H9 (cell line): ENCODE measurements around the gene FSIP1. TPM values are rescaled to one million over a fixed set of nuclear protein-coding genes. Genes with fewer than 3 reads are reported as not detected.

Source experiments
- DNase-seq: peaks from one replicate; pipeline ENCODE4 v3.0.0-alpha.2; 2017
- H2AFZ ChIP-seq: one replicate; pipeline ENCODE4 v1.6.1; 2013; ENCODE audit warnings: mild to moderate bottlenecking, low read length, control low read depth, moderate library complexity
- H2AK5ac ChIP-seq: 2 replicates; pipeline ENCODE4 v1.6.1; 2013; ENCODE audit warnings: low read length, control low read depth, mixed read lengths; ENCODE audit not compliant: insufficient read length
- H2BK120ac ChIP-seq: one replicate; pipeline ENCODE4 v1.6.1; 2013; ENCODE audit warnings: low read depth, mild to moderate bottlenecking, low read length, control low read depth, inconsistent platforms; ENCODE audit not compliant: poor library complexity, severe bottlenecking
- H2BK12ac ChIP-seq: 2 replicates; pipeline ENCODE4 v1.6.1; 2013; ENCODE audit warnings: low read length, control low read depth, mixed read lengths, low read depth; ENCODE audit not compliant: insufficient read length
- H2BK15ac ChIP-seq: 2 replicates; pipeline ENCODE4 v1.6.1; 2013; ENCODE audit warnings: low read depth, low read length, control low read depth
- H2BK20ac ChIP-seq: one replicate; pipeline ENCODE4 v1.6.1; 2013; ENCODE audit warnings: low read depth, mild to moderate bottlenecking, low read length, control low read depth, inconsistent platforms; ENCODE audit not compliant: poor library complexity, severe bottlenecking
- H2BK5ac ChIP-seq: 2 replicates; pipeline ENCODE4 v1.6.1; 2013; ENCODE audit warnings: low read length, control low read depth, mixed read lengths; ENCODE audit not compliant: insufficient read length
- H3K14ac ChIP-seq: 2 replicates; pipeline ENCODE4 v1.6.1; 2013; ENCODE audit warnings: low read length, control low read depth; ENCODE audit not compliant: insufficient read depth
- H3K18ac ChIP-seq: 2 replicates; pipeline ENCODE4 v1.6.1; 2013; ENCODE audit warnings: low read depth, mild to moderate bottlenecking, mixed read lengths, low read length, control low read depth; ENCODE audit not compliant: insufficient read length
- H3K23ac ChIP-seq: 2 replicates; pipeline ENCODE4 v1.6.1; 2013; ENCODE audit warnings: low read length, control low read depth, mixed read lengths, low read depth; ENCODE audit not compliant: insufficient read length
- H3K23me2 ChIP-seq: 2 replicates; pipeline ENCODE4 v1.6.1; 2013; ENCODE audit warnings: low read depth, mild to moderate bottlenecking, mixed read lengths, low read length, control low read depth; ENCODE audit not compliant: insufficient read length, poor library complexity, severe bottlenecking
- H3K27ac ChIP-seq: 2 replicates; pipeline ENCODE4 v1.5.1; 2013; ENCODE audit warnings: low read length, control low read depth, mixed read lengths, low read depth; ENCODE audit not compliant: insufficient read length
- H3K27me3 ChIP-seq: 2 replicates; pipeline ENCODE4 v1.6.1; 2013; ENCODE audit warnings: low read length, control low read depth, inconsistent platforms; ENCODE audit not compliant: insufficient read depth
- H3K4ac ChIP-seq: 2 replicates; pipeline ENCODE4 v1.6.1; 2013; ENCODE audit warnings: low read depth, mild to moderate bottlenecking, control low read depth, inconsistent platforms, low read length, moderate library complexity
- H3K4me1 ChIP-seq: 2 replicates; pipeline ENCODE4 v1.6.1; 2013; ENCODE audit warnings: low read length, control low read depth, inconsistent platforms; ENCODE audit not compliant: insufficient read depth
- H3K4me2 ChIP-seq: 2 replicates; pipeline ENCODE4 v1.6.1; 2013; ENCODE audit warnings: low read length, control low read depth, mixed read lengths; ENCODE audit not compliant: insufficient read length, insufficient read depth
- H3K56ac ChIP-seq: 2 replicates; pipeline ENCODE4 v1.6.1; 2013; ENCODE audit warnings: low read depth, mild to moderate bottlenecking, mixed read lengths, low read length, control low read depth; ENCODE audit not compliant: insufficient read length
- H3K79me1 ChIP-seq: 2 replicates; pipeline ENCODE4 v1.6.1; 2013; ENCODE audit warnings: low read depth, mild to moderate bottlenecking, moderate library complexity, low read length, control low read depth, inconsistent platforms; ENCODE audit not compliant: insufficient read depth, poor library complexity, severe bottlenecking
- H3K79me2 ChIP-seq: 2 replicates; pipeline ENCODE4 v1.6.1; 2013; ENCODE audit warnings: low read length, control low read depth, inconsistent platforms; ENCODE audit not compliant: insufficient read depth
- H3K9ac ChIP-seq: 2 replicates; pipeline ENCODE4 v1.6.1; 2013; ENCODE audit warnings: low read length, control low read depth, mixed read lengths; ENCODE audit not compliant: insufficient read length; ENCODE audit errors: extremely low read depth
- H3K9me3 ChIP-seq: one replicate; pipeline ENCODE4 v1.6.1; 2013; ENCODE audit warnings: low read depth, low read length, inconsistent platforms; ENCODE audit not compliant: control insufficient read depth
- H3T11ph ChIP-seq: one replicate; pipeline ENCODE4 v1.6.1; 2013; ENCODE audit warnings: mild to moderate bottlenecking, low read length, control low read depth, inconsistent platforms
- H4K20me1 ChIP-seq: one replicate; pipeline ENCODE4 v1.6.1; 2013; ENCODE audit not compliant: control insufficient read depth, insufficient read length, insufficient read depth
- H4K5ac ChIP-seq: 2 replicates; pipeline ENCODE4 v1.6.1; 2013; ENCODE audit warnings: low read depth, mild to moderate bottlenecking, mixed read lengths, low read length, control low read depth; ENCODE audit not compliant: insufficient read length
- H4K8ac ChIP-seq: replicated peaks from 2 replicates; pipeline ENCODE4 v1.6.1; 2013; ENCODE audit warnings: low read length, control low read depth, mixed read lengths, low read depth; ENCODE audit not compliant: insufficient read length
- H4K91ac ChIP-seq: 2 replicates; pipeline ENCODE4 v1.6.1; 2013; ENCODE audit warnings: low read depth, mild to moderate bottlenecking, moderate library complexity, mixed read lengths, low read length, control low read depth; ENCODE audit not compliant: insufficient read length
- H3K27ac Mint-ChIP-seq, 3 experiments: 2 replicates in 2 of 3; 3 replicates in 1 of 3; pipeline ENCODE4 v1.8.0; 2020 to 2021; ENCODE audit warnings: mixed read lengths in 3 of 3, mild to moderate bottlenecking in 1 of 3, moderate library complexity in 1 of 3
- H3K27me3 Mint-ChIP-seq: 2 replicates; pipeline ENCODE4 v1.8.0; 2021; ENCODE audit warnings: low read depth, mild to moderate bottlenecking, moderate library complexity, mixed read lengths
- H3K36me3 Mint-ChIP-seq, 3 experiments: 2 replicates in 2 of 3; 3 replicates in 1 of 3; pipeline ENCODE4 v1.8.0; 2020 to 2021; ENCODE audit warnings: low read depth in 3 of 3, mixed read lengths in 3 of 3; ENCODE audit not compliant: insufficient read depth in 1 of 3
- H3K4me1 Mint-ChIP-seq, 2 experiments: 2 replicates each; pipeline ENCODE4 v1.8.0; 2020; ENCODE audit warnings: mixed read lengths in 2 of 2
- H3K4me3 Mint-ChIP-seq, 2 experiments: 2 replicates in 1 of 2; 3 replicates in 1 of 2; pipeline ENCODE4 v1.8.0; 2020 to 2021; ENCODE audit warnings: mild to moderate bottlenecking in 2 of 2, mixed read lengths in 2 of 2, moderate library complexity in 1 of 2
- H3K9me3 Mint-ChIP-seq, 2 experiments: 2 replicates in 1 of 2; 3 replicates in 1 of 2; pipeline ENCODE4 v1.8.0; 2020; ENCODE audit warnings: mild to moderate bottlenecking in 2 of 2, mixed read lengths in 2 of 2, moderate library complexity in 1 of 2
- CTCF ChIP-seq: fragments of 200-600 bp; sonication (generic); conservative IDR thresholded peaks from 3 replicates; pipeline ENCODE4 v1.8.0; 2021; ENCODE audit warnings: antibody characterized with exemption, mild to moderate bottlenecking
- WGBS: extraction: QIAGEN DNeasy Blood & Tissue Kit; methylation state at CpG from one replicate; pipeline ENCODE4 v1.1.7; 2013; ENCODE audit warnings: missing lambda C conversion rate, low lambda C conversion rate, mixed read lengths; ENCODE audit not compliant: insufficient read length; ENCODE audit errors: extremely low coverage; 5-methylcytosine and 5-hydroxymethylcytosine counted together
- total RNA-seq: library from RNA; stranded (reverse); gene quantifications from 2 replicates; pipeline ENCODE4 v1.2.1, GENCODE V29; 2021

The FSIP1 gene
- total RNA-seq, 1 experiment from 2014 or later: 0.96 TPM

GRCh38 chr15:39589193-39589814, 193.3 kb downstream of the FSIP1 start:
- peaks cover 56 to 100% (median 98%) of the 10 kb centered on the region in 3 experiments; a peak in 6 of 7 replicates for H3K36me3 Mint-ChIP-seq
- no peak overlapping the region for H2AK5ac ChIP-seq
- no peaks in the 10 kb centered on the region for H3K79me1 ChIP-seq
- WGBS: no CpG with 5 or more reads among the region's 14 CpGs
- no peaks in the 10 kb centered on the region for H3K27me3 Mint-ChIP-seq
- no peaks in the 10 kb centered on the region for H4K20me1 ChIP-seq
- H2BK15ac ChIP-seq: no peak overlapping the region
- H3K56ac ChIP-seq: no peak overlapping the region
- H3K23me2 ChIP-seq: no peaks in the 10 kb centered on the region
- no peaks in the 10 kb centered on the region for H3K79me2 ChIP-seq
- no peak overlapping the region for H3K18ac ChIP-seq
- H3K4ac ChIP-seq: no peak overlapping the region
- no peaks in the 10 kb centered on the region for H3K9me3 ChIP-seq
- H4K5ac ChIP-seq: no peak overlapping the region
- H4K91ac ChIP-seq: no peak overlapping the region
- no peak overlapping the region for H2BK5ac ChIP-seq
- no peaks in the 10 kb centered on the region for H3K4me1 Mint-ChIP-seq
- no peak overlapping the region for H4K8ac ChIP-seq
- no peak overlapping the region for H2BK20ac ChIP-seq
- H3K23ac ChIP-seq: no peak overlapping the region
- H3K27ac ChIP-seq: no peak overlapping the region
- H3K9ac ChIP-seq: no peak overlapping the region
- no peaks in the 10 kb centered on the region for H3K4me1 ChIP-seq
- 0 out of 7 replicates have a peak overlapping the region, but pooled peaks of 1 of the 3 experiments have one; percentile 71 for H3K27ac Mint-ChIP-seq
- H3T11ph ChIP-seq: no peak overlapping the region
- H3K4me2 ChIP-seq: no peak overlapping the region
- no peak overlapping the region for H3K4me3 Mint-ChIP-seq
- H2BK12ac ChIP-seq: no peak overlapping the region
- no peak overlapping the region for H2BK120ac ChIP-seq
- no peak overlapping the region for H2AFZ ChIP-seq
- H3K27me3 ChIP-seq: no peaks in the 10 kb centered on the region
- H3K14ac ChIP-seq: no peak overlapping the region
- no peak for DNase-seq
- TF ChIP-seq CTCF: no peak
- no peaks in the 10 kb centered on the region for H3K9me3 Mint-ChIP-seq
